NT2/D1 (cell line): Measurements from ENCODE around the gene OCRL.

Experiments used
- SUZ12 ChIP-seq: IDR thresholded peaks from 2 replicates; pipeline ENCODE4 v1.6.1; 2011; ENCODE audit not compliant: insufficient read length, insufficient read depth; ENCODE audit errors: extremely low read depth
- YY1 ChIP-seq: IDR thresholded peaks from 2 replicates; pipeline ENCODE4 v1.6.1; 2011; ENCODE audit not compliant: insufficient read length, insufficient read depth
- ZNF274 ChIP-seq: IDR thresholded peaks from 2 replicates; pipeline ENCODE4 v1.6.1; 2011; ENCODE audit warnings: mild to moderate bottlenecking, low read depth, low read length

GRCh38 chrX:129590596-129590995 is 50.5 kb downstream of the OCRL start:
- TF ChIP-seq YY1: no peak
- TF ChIP-seq ZNF274: no peak
- no peak for TF ChIP-seq SUZ12
